IMR-90 (cell line): ENCODE data around the gene TMEM9B. TPM values are rescaled to one million over a fixed set of nuclear protein-coding genes. Genes with fewer than 3 reads are reported as not detected.

Source experiments
- ATAC-seq: fragments of 200-7000 bp; cut with Tn5 transposase; 2 replicates; pipeline ENCODE4 v1.9.1; 2020; ENCODE audit warnings: low read depth, mild to moderate bottlenecking, moderate library complexity
- BruUV-seq: library from RNA; stranded (reverse); fragments of 400-500 nt; replicated peaks from 2 replicates; lab custom pipeline; 2021; lab: Mats Ljungman, UMichigan
- CTCF ChIA-PET: fragments of 300-600 bp; formaldehyde crosslinking; extraction: SDS; loops from one replicate; lab custom pipeline; 2021; ENCODE audit warnings: antibody characterized with exemption; lab: Yijun Ruan, JAX
- POLR2A ChIA-PET: fragments of 300-600 bp; sonication (Branson Sonifier 250); formaldehyde crosslinking; loops from one replicate; lab custom pipeline; 2022; ENCODE audit warnings: antibody characterized with exemption; ENCODE audit not compliant: unreplicated experiment; lab: Charles Lee
- DNase-seq: peaks from one replicate; pipeline ENCODE4 v3.0.0; 2013
- H2AFZ ChIP-seq: replicated peaks from 2 replicates; pipeline ENCODE3; 2013; ENCODE audit warnings: low read length, mild to moderate bottlenecking; ENCODE audit not compliant: poor library complexity
- H2AK5ac ChIP-seq: 2 replicates; pipeline ENCODE4 v1.6.1; 2013; ENCODE audit warnings: low read depth, low read length, inconsistent platforms
- H2AK9ac ChIP-seq: replicated peaks from 2 replicates; pipeline ENCODE3; 2013; ENCODE audit warnings: mild to moderate bottlenecking, low read depth, low read length, moderate library complexity; ENCODE audit not compliant: poor library complexity
- H2BK120ac ChIP-seq: 2 replicates; pipeline ENCODE4 v1.6.1; 2013; ENCODE audit warnings: low read depth, low read length, inconsistent platforms
- H2BK15ac ChIP-seq: 3 replicates; pipeline ENCODE4 v1.6.1; 2013; ENCODE audit warnings: low read depth, low read length, inconsistent platforms
- H2BK20ac ChIP-seq: 2 replicates; pipeline ENCODE4 v1.6.1; 2013; ENCODE audit warnings: low read depth, mild to moderate bottlenecking, inconsistent platforms, low read length, moderate library complexity
- H2BK5ac ChIP-seq: 2 replicates; pipeline ENCODE4 v1.6.1; 2013; ENCODE audit warnings: mild to moderate bottlenecking, low read depth, low read length, inconsistent platforms; ENCODE audit not compliant: poor library complexity, severe bottlenecking
- H3K14ac ChIP-seq: replicated peaks from 2 replicates; pipeline ENCODE4 v1.6.1; 2013; ENCODE audit warnings: low read depth, low read length, inconsistent platforms
- H3K18ac ChIP-seq: 2 replicates; pipeline ENCODE4 v1.6.1; 2013; ENCODE audit warnings: low read depth, low read length, control low read depth
- H3K23ac ChIP-seq: 2 replicates; pipeline ENCODE4 v1.6.1; 2013; ENCODE audit warnings: low read depth, low read length, inconsistent platforms
- H3K27ac ChIP-seq: 2 replicates; pipeline ENCODE4 v1.5.1; 2013; ENCODE audit warnings: mild to moderate bottlenecking, control low read depth, low read length; ENCODE audit not compliant: insufficient read depth
- H3K27me3 ChIP-seq: 2 replicates; pipeline ENCODE4 v1.6.1; 2013; ENCODE audit warnings: low read length; ENCODE audit not compliant: control insufficient read depth, insufficient read depth
- H3K36me3 ChIP-seq: 2 replicates; pipeline ENCODE4 v1.6.1; 2013; ENCODE audit warnings: low read length, mixed read lengths; ENCODE audit not compliant: control insufficient read depth, insufficient read depth
- H3K4ac ChIP-seq: 2 replicates; pipeline ENCODE4 v1.6.1; 2013; ENCODE audit warnings: low read depth, low read length, inconsistent platforms
- H3K4me1 ChIP-seq: 2 replicates; pipeline ENCODE4 v1.6.1; 2013; ENCODE audit warnings: low read length, mixed read lengths; ENCODE audit not compliant: control insufficient read depth, insufficient read depth
- H3K4me2 ChIP-seq: 2 replicates; pipeline ENCODE4 v1.6.1; 2013; ENCODE audit warnings: low read depth, mild to moderate bottlenecking, control low read depth, low read length, moderate library complexity
- H3K4me3 ChIP-seq: 2 replicates; pipeline ENCODE4 v1.5.1; 2013; ENCODE audit warnings: low read depth, mild to moderate bottlenecking, control low read depth, low read length, moderate library complexity; ENCODE audit not compliant: insufficient read depth
- H3K56ac ChIP-seq: 2 replicates; pipeline ENCODE4 v1.6.1; 2013; ENCODE audit warnings: low read length, inconsistent platforms; ENCODE audit not compliant: insufficient read depth; ENCODE audit errors: extremely low read depth
- H3K79me1 ChIP-seq, 2 experiments: 2 replicates each; pipeline ENCODE4 v1.6.1; 2013; ENCODE audit warnings: low read length in 2 of 2, inconsistent platforms in 1 of 2, low read depth in 1 of 2
- H3K9ac ChIP-seq: 2 replicates; pipeline ENCODE4 v1.6.1; 2013; ENCODE audit warnings: low read depth, low read length, control low read depth
- H3K9me1 ChIP-seq: 2 replicates; pipeline ENCODE4 v1.6.1; 2013; ENCODE audit warnings: low read length, inconsistent platforms; ENCODE audit not compliant: insufficient read depth
- H3K9me3 ChIP-seq: 2 replicates; pipeline ENCODE4 v1.6.1; 2013; ENCODE audit warnings: low read length; ENCODE audit not compliant: control insufficient read depth, insufficient read depth
- H4K20me1 ChIP-seq: 2 replicates; pipeline ENCODE4 v1.6.1; 2013; ENCODE audit warnings: low read length, inconsistent platforms; ENCODE audit not compliant: insufficient read depth
- H4K5ac ChIP-seq: 2 replicates; pipeline ENCODE4 v1.6.1; 2013; ENCODE audit warnings: mild to moderate bottlenecking, low read depth, low read length, control low read depth
- H4K8ac ChIP-seq, 2 experiments: 2 replicates each; pipeline ENCODE4 v1.6.1; 2013; ENCODE audit warnings: low read depth in 2 of 2, low read length in 2 of 2, control low read depth in 1 of 2, inconsistent platforms in 1 of 2
- H4K91ac ChIP-seq: 2 replicates; pipeline ENCODE4 v1.6.1; 2013; ENCODE audit warnings: low read depth, low read length, inconsistent platforms; ENCODE audit not compliant: insufficient read depth
- BHLHE40 ChIP-seq: fragments of 150-350 bp; IDR thresholded peaks from 2 replicates; pipeline ENCODE4 v1.6.1; 2016; ENCODE audit warnings: mild to moderate bottlenecking, low read depth, low read length
- CEBPB ChIP-seq: IDR thresholded peaks from 2 replicates; pipeline ENCODE4 v1.6.1; 2012; ENCODE audit warnings: low read depth, low read length, improper control_type of control experiment
- CHD1 ChIP-seq: IDR thresholded peaks from 2 replicates; pipeline ENCODE4 v1.6.1; 2012; ENCODE audit warnings: low read depth, low read length, improper control_type of control experiment
- CTCF ChIP-seq: conservative IDR thresholded peaks from 2 replicates; pipeline ENCODE4 v1.5.1; 2012; ENCODE audit warnings: mild to moderate bottlenecking, low read depth, low read length, improper control_type of control experiment
- ELK1 ChIP-seq: fragments of 150-350 bp; IDR thresholded peaks from 2 replicates; pipeline ENCODE4 v1.6.1; 2016; ENCODE audit warnings: low read depth, mild to moderate bottlenecking, low read length, moderate library complexity, borderline replicate concordance
- FOS ChIP-seq: fragments of 150-350 bp; IDR thresholded peaks from 2 replicates; pipeline ENCODE4 v1.6.1; 2016; ENCODE audit warnings: low read depth, low read length
- MAFK ChIP-seq: IDR thresholded peaks from 2 replicates; pipeline ENCODE4 v1.6.1; 2012; ENCODE audit warnings: low read depth, low read length, improper control_type of control experiment
- MAZ ChIP-seq: IDR thresholded peaks from 2 replicates; pipeline ENCODE4 v1.6.1; 2012; ENCODE audit warnings: low read depth, mild to moderate bottlenecking, low read length, improper control_type of control experiment, moderate library complexity, borderline replicate concordance
- MXI1 ChIP-seq: IDR thresholded peaks from 2 replicates; pipeline ENCODE4 v1.6.1; 2012; ENCODE audit warnings: low read depth, mild to moderate bottlenecking, low read length, moderate library complexity, borderline replicate concordance
- NFE2L2 ChIP-seq: fragments of 150-350 bp; IDR thresholded peaks from 2 replicates; pipeline ENCODE4 v1.6.1; 2016; ENCODE audit warnings: low read depth, mild to moderate bottlenecking, low read length
- POLR2A ChIP-seq: IDR thresholded peaks from 2 replicates; pipeline ENCODE4 v1.6.1; 2012; ENCODE audit warnings: mild to moderate bottlenecking, low read depth, low read length
- RAD21 ChIP-seq: IDR thresholded peaks from 2 replicates; pipeline ENCODE4 v1.6.1; 2012; ENCODE audit warnings: low read length, improper control_type of control experiment
- RCOR1 ChIP-seq: IDR thresholded peaks from 2 replicates; pipeline ENCODE4 v1.6.1; 2012; ENCODE audit warnings: mild to moderate bottlenecking, low read length, improper control_type of control experiment; ENCODE audit not compliant: insufficient replicate concordance
- RFX5 ChIP-seq: IDR thresholded peaks from 2 replicates; pipeline ENCODE4 v1.8.0; 2012; ENCODE audit warnings: low read depth, mild to moderate bottlenecking, low read length, moderate library complexity
- SMC3 ChIP-seq: fragments of 150-350 bp; IDR thresholded peaks from 2 replicates; pipeline ENCODE4 v1.6.1; 2016; ENCODE audit warnings: low read depth, mild to moderate bottlenecking, antibody characterized with exemption, low read length, moderate library complexity
- USF2 ChIP-seq: fragments of 150-350 bp; IDR thresholded peaks from 2 replicates; pipeline ENCODE4 v1.6.1; 2017; ENCODE audit warnings: mild to moderate bottlenecking, antibody characterized with exemption, low read length, low read depth
- WGBS, 2 experiments: methylation state at CpG; one replicate each; pipeline versions ENCODE4 v1.1.5 to v1.1.7; 2013; ENCODE audit warnings: missing lambda C conversion rate in 2 of 2; ENCODE audit not compliant: insufficient read length in 1 of 2; ENCODE audit errors: extremely low coverage in 2 of 2; 5-methylcytosine and 5-hydroxymethylcytosine counted together
- dilution Hi-C: fragments of 300-500 bp; cut with HindIII; formaldehyde crosslinking; loops from one replicate; pipeline ENCODE4 v1.14.3; 2018; ENCODE audit warnings: low sequenced_read_pairs; ENCODE audit not compliant: unreplicated experiment
- in situ Hi-C: fragments of 300-500 bp; cut with MboI; formaldehyde crosslinking; loops from 3 replicates; pipeline ENCODE4 v1.14.3; 2019; ENCODE audit warnings: low sequenced_read_pairs, inconsistent platforms, mixed read lengths
- intact Hi-C: fragments of 100-400 bp; cut with micrococcal nuclease; formaldehyde crosslinking; loops from 2 replicates; pipeline ENCODE4 v1.10.0; 2022
- polyA plus RNA-seq, 3 experiments: library from polyadenylated mRNA; depleted of rRNA; stranded (reverse); fragments of >200 nt; gene quantifications; 2 replicates each; pipeline ENCODE4 v1.2.3, GENCODE V29; 2012; ENCODE audit warnings: low replicate concordance in 1 of 3
- total RNA-seq: library from RNA; depleted of rRNA; stranded (reverse); fragments of >200 nt; gene quantifications from 2 replicates; pipeline ENCODE4 v1.2.3, GENCODE V29; 2012

Gene TMEM9B
- total and polyA plus RNA-seq, 2 of the 4 experiments (the other 2 are of a cell fraction) = 24.6 to 25.6 TPM

- Histone ChIP-seq H3K9me3 (no peaks in the 10 kb centered on the region), H3K4me3 (no peak overlapping the region), H3K36me3 (peaks cover 5% of the 10 kb centered on the region), H2AK9ac (no peak overlapping the region), H3K18ac (no peak overlapping the region), H2AK5ac (no peak overlapping the region), H2BK5ac (no peak overlapping the region), H2AFZ (no peak overlapping the region), H2BK15ac (no peak overlapping the region), H4K20me1 (no peaks in the 10 kb centered on the region), H4K8ac (no peak overlapping the region), H3K4ac (no peak overlapping the region), H4K91ac (no peak overlapping the region), H3K27ac (no peak overlapping the region), H3K56ac (no peak overlapping the region), H3K9me1 (peaks cover under 1% of the 10 kb centered on the region; the same call in 1 of the 2 replicates), H3K79me1 (peaks cover under 1 to 2% of the 10 kb centered on the region in 2 experiments; a peak in 1 of 4 replicates), H4K5ac (no peak overlapping the region), H2BK20ac (no peak overlapping the region), H3K23ac (no peak overlapping the region), H3K4me2 (no peak overlapping the region), H2BK120ac (no peak overlapping the region), H3K27me3 (no peaks in the 10 kb centered on the region), H3K9ac (no peak overlapping the region), H3K14ac (no peak overlapping the region), H3K4me1 (no peaks in the 10 kb centered on the region)
- DNase-seq = no peak
- POLR2A ChIA-PET = no interaction called here
- CTCF ChIA-PET = no interaction called here
- in situ Hi-C loops (no loop called here), dilution Hi-C loops (no loop called here), intact Hi-C loops (no loop called here)
- no TSS peak for BruUV-seq
- WGBS, 2 experiments = no CpG with 5 or more reads among the region's 2 CpGs
- TF ChIP-seq MAFK (no peak), RCOR1 (no peak), MXI1 (no peak), CEBPB (no peak), CTCF (no peak), NFE2L2 (no peak), CHD1 (no peak), FOS (no peak), USF2 (no peak), POLR2A (no peak), SMC3 (no peak), RAD21 (no peak), BHLHE40 (no peak), ELK1 (no peak), RFX5 (no peak), MAZ (no peak)
- no peak for ATAC-seq
Observed at GRCh38 chr11:8983552-8983951, 19.3 kb upstream of the TMEM9B start.
